HepG2 (cell line): ENCODE results near the gene ANKRD11. TPM values are rescaled to one million over a fixed set of nuclear protein-coding genes. Genes with fewer than 3 reads are reported as not detected.

ENCODE experiments used
- ESRRA ChIP-seq: sonication (generic); formaldehyde crosslinking; IDR thresholded peaks from 2 replicates; pipeline ENCODE4 v1.5.1; 2020; ENCODE audit warnings: mild to moderate bottlenecking, low read depth, missing genetic modification reagents
- IRF2 ChIP-seq: IDR thresholded peaks from 2 replicates; pipeline ENCODE4 v1.6.1; 2018; ENCODE audit warnings: missing genetic modification reagents, missing compliant biosample characterization
- NONO ChIP-seq, 2 experiments: fragments of 450-650 bp in 1 of 2; sonication (generic) in 1 of 2; formaldehyde crosslinking in 1 of 2; IDR thresholded peaks in 1 of 2; conservative IDR thresholded peaks in 1 of 2; 2 replicates each; pipeline versions ENCODE4 v1.6.1 to v1.8.0; 2017 to 2022; ENCODE audit warnings: mild to moderate bottlenecking in 1 of 2, missing genetic modification reagents in 1 of 2, moderate library complexity in 1 of 2
- PHF20 ChIP-seq: sonication (generic); formaldehyde crosslinking; IDR thresholded peaks from 2 replicates; pipeline ENCODE4 v1.5.0; 2020; ENCODE audit warnings: mild to moderate bottlenecking, missing genetic modification reagents
- PITX1 ChIP-seq: sonication (generic); formaldehyde crosslinking; IDR thresholded peaks from 2 replicates; pipeline ENCODE4 v1.5.1; 2020; ENCODE audit warnings: mild to moderate bottlenecking, missing genetic modification reagents
- SMARCC2 ChIP-seq: fragments of 450-650 bp; IDR thresholded peaks from 2 replicates; pipeline ENCODE4 v1.6.1; 2017; ENCODE audit warnings: antibody characterized with exemption, mild to moderate bottlenecking
- SOX6 ChIP-seq, 2 experiments: fragments of 450-650 bp in 1 of 2; sonication (generic) in 1 of 2; formaldehyde crosslinking in 1 of 2; IDR thresholded peaks; 2 replicates each; pipeline versions ENCODE4 v1.4.0 to v1.6.1; 2017 to 2020; ENCODE audit warnings: antibody characterized with exemption in 1 of 2, mild to moderate bottlenecking in 1 of 2, missing genetic modification reagents in 1 of 2
- ZBTB25 ChIP-seq: IDR thresholded peaks from 2 replicates; pipeline ENCODE4 v1.6.1; 2018; ENCODE audit warnings: missing genetic modification reagents
- ZBTB44 ChIP-seq: sonication (generic); formaldehyde crosslinking; IDR thresholded peaks from 2 replicates; pipeline ENCODE4 v1.4.0; 2020; ENCODE audit warnings: missing genetic modification reagents
- ZNF609 ChIP-seq: sonication (generic); formaldehyde crosslinking; IDR thresholded peaks from 2 replicates; pipeline ENCODE4 v1.4.0; 2020; ENCODE audit warnings: mild to moderate bottlenecking, missing genetic modification reagents, borderline replicate concordance
- ZNF792 ChIP-seq: IDR thresholded peaks from 2 replicates; pipeline ENCODE4 v1.6.1; 2016
- ZSCAN9 ChIP-seq: IDR thresholded peaks from 2 replicates; pipeline ENCODE4 v1.6.1; 2016; ENCODE audit warnings: borderline replicate concordance
- polyA plus RNA-seq, 8 experiments: library from polyadenylated mRNA; depleted of rRNA in 3 of 8; stranded (reverse) in 7 of 8; unstranded in 1 of 8; fragments of >200 nt; fragmentation: Illumina TruSeq in 4 of 8; extraction: Trizol in 4 of 8; gene quantifications; 2 replicates each; pipeline versions ENCODE4 v1.2.1 to v1.2.3, GENCODE V29; 2011 to 2016; ENCODE audit warnings: low read depth in 4 of 8, missing spikeins in 1 of 8, mixed read lengths in 1 of 8; ENCODE audit not compliant: insufficient read depth in 1 of 8
- total RNA-seq, 5 experiments: library from RNA; depleted of rRNA; stranded (reverse); fragments of >200 nt; fragmentation: Illumina TruSeq; extraction: Trizol; gene quantifications; 2 replicates each; pipeline ENCODE4 v1.2.3, GENCODE V29; 2016; ENCODE audit warnings: low read depth in 1 of 5
- TF ChIP-seq, protein P1 (sequence below): sonication (generic); formaldehyde crosslinking; IDR thresholded peaks from 2 replicates; pipeline ENCODE4 v1.4.0; 2020; ENCODE audit warnings: missing genetic modification reagents, mild to moderate bottlenecking, borderline replicate concordance
- TF ChIP-seq, protein P2 (sequence below): sonication (generic); formaldehyde crosslinking; IDR thresholded peaks from 2 replicates; pipeline ENCODE4 v1.5.1; 2020; ENCODE audit warnings: mild to moderate bottlenecking, missing genetic modification reagents, moderate library complexity
- TF ChIP-seq, protein P3 (sequence below): sonication (generic); formaldehyde crosslinking; IDR thresholded peaks from 2 replicates; pipeline ENCODE4 v1.4.0; 2020; ENCODE audit warnings: missing genetic modification reagents

ANKRD11 gene
- total and polyA plus RNA-seq, 2 of the 13 experiments (the other 11 are each of a cell fraction or from before 2014, with no cell fraction given): 21.4 to 38.4 TPM

DNA sequence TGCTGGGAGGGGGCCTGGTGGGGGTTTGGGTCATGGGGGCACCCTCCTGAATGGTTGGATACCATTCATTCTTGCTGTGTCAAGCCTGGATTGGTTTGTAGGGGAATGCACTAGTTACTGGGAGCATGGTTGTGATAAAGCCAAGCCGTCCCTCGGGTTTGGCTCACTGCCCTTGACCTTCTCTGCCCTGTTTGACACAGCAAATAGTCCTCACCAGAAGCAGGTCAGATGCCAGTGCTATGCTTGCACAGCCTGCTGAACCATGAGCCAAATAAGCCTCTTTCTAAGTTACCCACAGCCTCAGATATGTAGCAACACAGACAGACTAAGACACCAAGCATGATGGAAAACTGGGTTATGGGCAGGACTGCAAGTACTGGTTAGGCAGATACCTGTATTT, 258.3 kb downstream of the ANKRD11 start (continued):
- TF ChIP-seq, protein P1, sequence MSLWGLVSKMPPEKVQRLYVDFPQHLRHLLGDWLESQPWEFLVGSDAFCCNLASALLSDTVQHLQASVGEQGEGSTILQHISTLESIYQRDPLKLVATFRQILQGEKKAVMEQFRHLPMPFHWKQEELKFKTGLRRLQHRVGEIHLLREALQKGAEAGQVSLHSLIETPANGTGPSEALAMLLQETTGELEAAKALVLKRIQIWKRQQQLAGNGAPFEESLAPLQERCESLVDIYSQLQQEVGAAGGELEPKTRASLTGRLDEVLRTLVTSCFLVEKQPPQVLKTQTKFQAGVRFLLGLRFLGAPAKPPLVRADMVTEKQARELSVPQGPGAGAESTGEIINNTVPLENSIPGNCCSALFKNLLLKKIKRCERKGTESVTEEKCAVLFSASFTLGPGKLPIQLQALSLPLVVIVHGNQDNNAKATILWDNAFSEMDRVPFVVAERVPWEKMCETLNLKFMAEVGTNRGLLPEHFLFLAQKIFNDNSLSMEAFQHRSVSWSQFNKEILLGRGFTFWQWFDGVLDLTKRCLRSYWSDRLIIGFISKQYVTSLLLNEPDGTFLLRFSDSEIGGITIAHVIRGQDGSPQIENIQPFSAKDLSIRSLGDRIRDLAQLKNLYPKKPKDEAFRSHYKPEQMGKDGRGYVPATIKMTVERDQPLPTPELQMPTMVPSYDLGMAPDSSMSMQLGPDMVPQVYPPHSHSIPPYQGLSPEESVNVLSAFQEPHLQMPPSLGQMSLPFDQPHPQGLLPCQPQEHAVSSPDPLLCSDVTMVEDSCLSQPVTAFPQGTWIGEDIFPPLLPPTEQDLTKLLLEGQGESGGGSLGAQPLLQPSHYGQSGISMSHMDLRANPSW (CRISPR knock-in tag): no peak
- TF ChIP-seq SMARCC2 (no peak), ZNF609 (CRISPR knock-in tag) (peak; percentile 82; the same call in 1 of the 2 replicates), ZBTB25 (no peak), PITX1 (peak; percentile 76), ZNF792 (CRISPR knock-in tag) (0 out of 2 replicates have a peak, but pooled peaks have one; percentile 63), ZSCAN9 (CRISPR knock-in tag) (0 out of 2 replicates have a peak, but pooled peaks have one; percentile 20), NONO (IDR thresholded peaks at IDR 0.05) (no peak), NONO (CRISPR knock-in tag; conservative IDR thresholded peaks at IDR 0.05) (peak; percentile 87), PHF20 (CRISPR knock-in tag) (0 out of 2 replicates have a peak, but pooled peaks have one; percentile 27), SOX6 (IDR thresholded peaks at IDR 0.05) (no peak), SOX6 (CRISPR knock-in tag; IDR thresholded peaks at IDR 0.05) (peak; percentile 61), ESRRA (CRISPR knock-in tag) (peak; percentile 99), IRF2 (peak; percentile 69; the same call in 1 of the 2 replicates), ZBTB44 (CRISPR knock-in tag) (no peak)
- TF ChIP-seq, protein P2, sequence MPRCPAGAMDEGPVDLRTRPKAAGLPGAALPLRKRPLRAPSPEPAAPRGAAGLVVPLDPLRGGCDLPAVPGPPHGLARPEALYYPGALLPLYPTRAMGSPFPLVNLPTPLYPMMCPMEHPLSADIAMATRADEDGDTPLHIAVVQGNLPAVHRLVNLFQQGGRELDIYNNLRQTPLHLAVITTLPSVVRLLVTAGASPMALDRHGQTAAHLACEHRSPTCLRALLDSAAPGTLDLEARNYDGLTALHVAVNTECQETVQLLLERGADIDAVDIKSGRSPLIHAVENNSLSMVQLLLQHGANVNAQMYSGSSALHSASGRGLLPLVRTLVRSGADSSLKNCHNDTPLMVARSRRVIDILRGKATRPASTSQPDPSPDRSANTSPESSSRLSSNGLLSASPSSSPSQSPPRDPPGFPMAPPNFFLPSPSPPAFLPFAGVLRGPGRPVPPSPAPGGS: no peak
- TF ChIP-seq, protein P3, sequence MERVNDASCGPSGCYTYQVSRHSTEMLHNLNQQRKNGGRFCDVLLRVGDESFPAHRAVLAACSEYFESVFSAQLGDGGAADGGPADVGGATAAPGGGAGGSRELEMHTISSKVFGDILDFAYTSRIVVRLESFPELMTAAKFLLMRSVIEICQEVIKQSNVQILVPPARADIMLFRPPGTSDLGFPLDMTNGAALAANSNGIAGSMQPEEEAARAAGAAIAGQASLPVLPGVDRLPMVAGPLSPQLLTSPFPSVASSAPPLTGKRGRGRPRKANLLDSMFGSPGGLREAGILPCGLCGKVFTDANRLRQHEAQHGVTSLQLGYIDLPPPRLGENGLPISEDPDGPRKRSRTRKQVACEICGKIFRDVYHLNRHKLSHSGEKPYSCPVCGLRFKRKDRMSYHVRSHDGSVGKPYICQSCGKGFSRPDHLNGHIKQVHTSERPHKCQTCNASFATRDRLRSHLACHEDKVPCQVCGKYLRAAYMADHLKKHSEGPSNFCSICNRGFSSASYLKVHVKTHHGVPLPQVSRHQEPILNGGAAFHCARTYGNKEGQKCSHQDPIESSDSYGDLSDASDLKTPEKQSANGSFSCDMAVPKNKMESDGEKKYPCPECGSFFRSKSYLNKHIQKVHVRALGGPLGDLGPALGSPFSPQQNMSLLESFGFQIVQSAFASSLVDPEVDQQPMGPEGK (CRISPR knock-in tag): peak; percentile 89
